Esophagus muscularis mucosa (tissue), 4 donors: Measurements from ENCODE around the gene IMP4. TPM values are rescaled to one million over a fixed set of nuclear protein-coding genes. Genes with fewer than 3 reads are reported as not detected.

Experiments used
- DNase-seq: peaks from one replicate; pipeline ENCODE4 v3.0.0-alpha.2; 2017; ENCODE audit errors: extremely low spot score
- H3K27ac ChIP-seq, 4 donors: fragments of 200-600 bp; sonication (generic); replicated peaks in 1 of 4; 1 replicate in 3 of 4; 2 replicates in 1 of 4; pipeline ENCODE4 v1.5.1; 2016 to 2019; ENCODE audit warnings: mild to moderate bottlenecking in 1 of 4
- H3K27me3 ChIP-seq, 4 donors: fragments of 200-600 bp; sonication (generic); one replicate each; pipeline versions ENCODE4 v1.5.1 to v1.6.0; 2016 to 2019
- H3K36me3 ChIP-seq, 4 donors: fragments of 200-600 bp; sonication (generic); one replicate each; pipeline ENCODE4 v1.5.1; 2016 to 2019
- H3K4me1 ChIP-seq, 4 donors: fragments of 200-600 bp; sonication (generic); one replicate each; pipeline ENCODE4 v1.5.1; 2016 to 2019
- H3K4me3 ChIP-seq, 4 donors: fragments of 200-600 bp; sonication (generic); 1 replicate in 2 of 4; 2 replicates in 2 of 4; pipeline ENCODE4 v1.5.1; 2016 to 2019; ENCODE audit warnings: mild to moderate bottlenecking in 4 of 4, moderate library complexity in 1 of 4
- H3K9me3 ChIP-seq, 4 donors: fragments of 200-600 bp; sonication (generic); 1 replicate in 3 of 4; 2 replicates in 1 of 4; pipeline ENCODE4 v1.5.1; 2016 to 2019
- EP300 ChIP-seq: sonication (generic); formaldehyde crosslinking; IDR thresholded peaks from one replicate; pipeline ENCODE4 v1.6.1; 2017; ENCODE audit warnings: antibody characterized with exemption
- POLR2A ChIP-seq: fragments of 450-650 bp; IDR thresholded peaks from one replicate; pipeline ENCODE4 v1.6.1; 2017; ENCODE audit warnings: antibody characterized with exemption, moderate library complexity, mild to moderate bottlenecking, low read depth
- POLR2AphosphoS5 ChIP-seq, 2 donors: sonication (generic); formaldehyde crosslinking; IDR thresholded peaks; one replicate each; pipeline ENCODE4 v1.6.1; 2017; ENCODE audit warnings: antibody characterized with exemption in 2 of 2
- WGBS: methylation state at CpG from one replicate; pipeline ENCODE4 v1.1.5; 2018; 5-methylcytosine and 5-hydroxymethylcytosine counted together
- intact Hi-C: fragments of 100-400 bp; cut with DNase I; formaldehyde crosslinking; loops from one replicate; pipeline ENCODE4 v1.15.1; 2023
- total RNA-seq, 4 donors: library from RNA; depleted of rRNA; stranded (reverse); fragments of >200 nt; gene quantifications; one replicate each; pipeline versions ENCODE4 v1.1.0 to v1.2.1, GENCODE V29; 2016
- TF ChIP-seq, protein P1 (sequence below), 3 experiments: fragments of 200-600 bp in 2 of 3; fragments of 450-650 bp in 1 of 3; sonication (generic) in 2 of 3; IDR thresholded peaks; one replicate each; pipeline ENCODE4 v1.5.1; 2017 to 2019; ENCODE audit warnings: antibody characterized with exemption in 3 of 3, mild to moderate bottlenecking in 2 of 3, moderate library complexity in 1 of 3

Gene IMP4
- total RNA-seq, 4 donors from 2014 or later, result 94.7 to 139 (median 114) TPM

DNA sequence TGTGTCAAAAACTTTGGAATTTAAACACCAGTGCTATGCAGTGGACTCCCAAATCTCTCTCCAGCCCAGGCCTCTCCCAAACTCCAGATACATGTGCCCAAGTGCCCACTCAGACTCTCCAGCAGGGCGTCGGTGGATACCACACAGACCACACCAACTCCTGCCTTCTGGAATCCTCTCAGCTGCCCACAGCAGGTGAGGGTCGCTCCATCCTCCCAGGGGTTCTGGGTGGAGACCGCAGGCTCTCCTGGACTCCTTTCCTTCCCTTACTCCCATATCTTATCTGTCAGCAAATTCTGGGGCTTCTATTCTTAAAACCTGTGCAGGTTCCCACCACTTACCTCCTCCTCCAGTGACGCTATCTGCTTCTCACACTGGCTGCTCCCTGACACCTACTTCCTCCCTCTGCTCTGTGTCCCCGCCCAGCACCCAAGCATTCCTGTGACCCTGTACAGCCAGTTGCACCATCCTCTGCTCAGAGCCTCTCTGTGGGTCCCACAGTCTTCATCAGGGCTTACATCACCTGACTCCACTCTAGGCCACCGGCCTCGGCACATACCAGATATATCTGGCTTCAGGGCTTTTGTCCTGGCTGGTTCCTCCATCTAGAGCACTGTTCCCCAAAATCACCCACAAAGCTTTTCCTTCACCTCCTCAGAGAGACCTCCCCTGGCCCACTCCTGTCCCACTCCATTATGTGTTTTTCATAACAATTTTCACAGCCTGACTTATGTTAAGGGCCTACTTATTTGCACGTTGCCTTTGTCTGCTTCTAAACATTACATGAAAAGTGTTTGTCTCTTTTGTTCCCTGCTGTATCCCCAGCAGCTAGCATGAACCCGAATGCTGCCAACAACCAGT, 2.6 kb upstream of the IMP4 start:
- intact Hi-C loops, result loop anchor here (10.0 kb wide), 1 partner anchor 465 kb away; no protein-coding TSS in a partner anchor
- Histone ChIP-seq H3K36me3 (peaks cover 5 to 34% (median 29%) of the 10 kb centered on the region in 4 donors), H3K9me3 (no peaks in the 10 kb centered on the region), H3K27ac (no peak overlapping the region), H3K4me3 (no peak overlapping the region), H3K4me1 (peaks cover 25 to 41% (median 32%) of the 10 kb centered on the region in 4 donors), H3K27me3 (no peaks in the 10 kb centered on the region)
- DNase-seq, result no peak
- TF ChIP-seq POLR2AphosphoS5 (IDR thresholded peaks at IDR 0.05) (no peak), EP300 (no peak), POLR2A (no peak)
- TF ChIP-seq, protein P1, sequence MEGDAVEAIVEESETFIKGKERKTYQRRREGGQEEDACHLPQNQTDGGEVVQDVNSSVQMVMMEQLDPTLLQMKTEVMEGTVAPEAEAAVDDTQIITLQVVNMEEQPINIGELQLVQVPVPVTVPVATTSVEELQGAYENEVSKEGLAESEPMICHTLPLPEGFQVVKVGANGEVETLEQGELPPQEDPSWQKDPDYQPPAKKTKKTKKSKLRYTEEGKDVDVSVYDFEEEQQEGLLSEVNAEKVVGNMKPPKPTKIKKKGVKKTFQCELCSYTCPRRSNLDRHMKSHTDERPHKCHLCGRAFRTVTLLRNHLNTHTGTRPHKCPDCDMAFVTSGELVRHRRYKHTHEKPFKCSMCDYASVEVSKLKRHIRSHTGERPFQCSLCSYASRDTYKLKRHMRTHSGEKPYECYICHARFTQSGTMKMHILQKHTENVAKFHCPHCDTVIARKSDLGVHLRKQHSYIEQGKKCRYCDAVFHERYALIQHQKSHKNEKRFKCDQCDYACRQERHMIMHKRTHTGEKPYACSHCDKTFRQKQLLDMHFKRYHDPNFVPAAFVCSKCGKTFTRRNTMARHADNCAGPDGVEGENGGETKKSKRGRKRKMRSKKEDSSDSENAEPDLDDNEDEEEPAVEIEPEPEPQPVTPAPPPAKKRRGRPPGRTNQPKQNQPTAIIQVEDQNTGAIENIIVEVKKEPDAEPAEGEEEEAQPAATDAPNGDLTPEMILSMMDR (IDR thresholded peaks at IDR 0.05), result no peak
- 89% methylated on average over 10 of the region's 10 CpGs for WGBS

DNA sequence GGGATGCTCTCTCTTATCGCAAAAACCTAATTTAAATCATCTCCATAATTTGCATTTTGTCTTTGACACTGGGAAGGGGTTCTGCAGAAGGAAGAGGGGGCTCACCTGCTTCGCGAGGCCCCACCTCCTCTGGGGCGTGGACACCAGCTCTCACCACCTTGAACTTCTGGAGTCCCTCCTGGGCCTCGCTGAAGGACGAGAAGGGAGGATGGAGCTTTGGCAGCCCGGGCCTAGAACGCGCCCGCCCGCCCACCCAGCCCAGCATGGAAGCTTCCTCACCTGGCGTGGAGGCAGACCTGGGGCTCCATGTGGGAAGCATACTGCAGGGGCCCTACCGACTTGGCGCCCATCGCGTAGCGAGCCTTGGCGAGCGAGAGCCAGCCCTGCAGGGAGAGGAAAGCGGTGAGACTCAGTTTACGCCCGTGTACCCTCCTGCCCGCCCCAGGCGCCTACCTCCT, 1.1 kb upstream of the IMP4 start:
- DNase-seq, result no peak
- Histone ChIP-seq H3K4me1 (peaks cover 25 to 40% (median 32%) of the 10 kb centered on the region in 4 donors), H3K4me3 (peak overlapping the region; percentile 81 to 92 (median 84)), H3K27me3 (no peaks in the 10 kb centered on the region), H3K27ac (peak overlapping the region; percentile 81 to 95 (median 92)), H3K9me3 (no peaks in the 10 kb centered on the region), H3K36me3 (peaks cover 20 to 48% (median 44%) of the 10 kb centered on the region in 4 donors)
- intact Hi-C loops, result no loop called here
- TF ChIP-seq EP300, result no peak
- TF ChIP-seq, protein P1 (IDR thresholded peaks at IDR 0.05), result no peak
- TF ChIP-seq POLR2A, result no peak
- TF ChIP-seq POLR2AphosphoS5 (IDR thresholded peaks at IDR 0.05), result no peak
- WGBS, result 6% methylated on average over 6 of the region's 24 CpGs

DNA sequence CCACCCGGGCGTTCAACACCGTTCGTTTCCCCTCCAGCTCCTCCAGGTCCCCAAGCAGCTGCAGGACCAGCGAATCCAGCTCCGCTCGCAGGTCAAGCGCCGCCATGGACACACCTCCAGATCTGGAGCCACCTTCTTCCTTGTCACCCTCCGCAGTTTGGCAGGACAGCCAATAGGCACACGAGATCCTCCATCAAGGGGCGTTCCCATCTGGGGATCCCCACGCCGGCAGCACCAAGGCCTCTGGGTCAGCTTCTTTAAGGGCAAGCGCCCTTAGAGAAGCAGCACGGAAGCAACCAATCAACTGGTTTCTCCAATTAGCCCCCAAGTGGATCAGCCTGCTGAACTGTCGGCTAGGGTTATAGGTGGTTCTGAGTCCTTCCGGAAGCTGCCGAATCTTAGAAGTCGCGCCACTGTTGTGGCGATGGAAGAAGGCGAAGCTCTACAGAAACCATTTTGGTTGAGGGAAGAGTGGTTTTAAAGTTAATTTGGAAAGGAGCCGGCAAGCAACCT, 621 bp upstream of the IMP4 start:
- intact Hi-C loops, result no loop called here
- under 1% methylated on average over 16 of the region's 24 CpGs for WGBS
- TF ChIP-seq POLR2A (peak; percentile 3), POLR2AphosphoS5 (IDR thresholded peaks at IDR 0.05) (peak; percentile 58), EP300 (no peak)
- TF ChIP-seq, protein P1 (IDR thresholded peaks at IDR 0.05), result no peak
- peak overlapping the region; percentile 81 to 92 (median 84) for H3K4me3 ChIP-seq
- peak; percentile 96 for DNase-seq
- peak overlapping the region; percentile 81 to 95 (median 92) for H3K27ac ChIP-seq
- H3K36me3 ChIP-seq, result peaks cover 24 to 53% (median 48%) of the 10 kb centered on the region in 4 donors
- H3K9me3 ChIP-seq, result no peaks in the 10 kb centered on the region
- H3K4me1 ChIP-seq, result peaks cover 25 to 35% (median 30%) of the 10 kb centered on the region in 4 donors
- no peaks in the 10 kb centered on the region for H3K27me3 ChIP-seq

DNA sequence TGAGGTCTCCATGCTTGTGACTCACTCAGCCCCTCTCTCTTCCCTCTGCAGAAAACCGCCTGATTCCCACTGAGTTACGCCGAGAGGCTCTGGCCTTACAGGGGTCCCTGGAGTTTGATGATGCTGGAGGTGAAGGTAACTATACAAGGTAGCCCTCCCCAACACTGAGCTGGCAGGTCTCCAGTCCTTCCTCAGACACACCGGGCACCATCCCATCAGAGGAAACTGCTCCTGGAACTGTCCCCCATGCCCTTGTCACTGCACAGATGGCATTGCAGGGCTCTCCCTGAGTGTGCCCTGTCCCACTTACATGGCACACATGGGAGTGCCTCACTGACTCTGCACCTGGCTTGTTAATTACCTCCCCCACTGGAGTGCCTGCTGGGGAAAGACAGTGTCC, 1.9 kb downstream of the IMP4 start:
- no peak for TF ChIP-seq POLR2A
- TF ChIP-seq EP300, result no peak
- TF ChIP-seq POLR2AphosphoS5 (IDR thresholded peaks at IDR 0.05), result no peak
- TF ChIP-seq, protein P1 (IDR thresholded peaks at IDR 0.05), result no peak
- Histone ChIP-seq H3K4me3 (no peak overlapping the region), H3K4me1 (peaks cover 22 to 30% (median 26%) of the 10 kb centered on the region in 4 donors), H3K36me3 (peaks cover 33 to 64% (median 53%) of the 10 kb centered on the region in 4 donors), H3K9me3 (no peaks in the 10 kb centered on the region), H3K27me3 (no peaks in the 10 kb centered on the region), H3K27ac (no peak overlapping the region)
- intact Hi-C loops, result no loop called here
- WGBS, result 97% methylated on average over 3 of the region's 4 CpGs
- DNase-seq, result no peak
